GM21825 (cell line): ENCODE measurements around the gene DCAF7.

ENCODE experiments used
- ATAC-seq: cut with Tn5 transposase; IDR thresholded peaks from one replicate; pipeline ENCODE4 v1.9.1; 2021; ENCODE audit warnings: mild to moderate bottlenecking, moderate library complexity; ENCODE audit not compliant: unreplicated experiment

DCAF7 gene

GRCh38 chr17:63543822-63544420 lies 6.4 kb upstream of the DCAF7 start:
- no peak for ATAC-seq

- no peak for ATAC-seq
These were observed 5.6 kb upstream of the DCAF7 start for GRCh38 chr17:63544467-63545301.

GRCh38 chr17:63546308-63547082 lies 3.8 kb upstream of the DCAF7 start:
- no peak for ATAC-seq

GRCh38 chr17:63547083-63547523 lies 3.2 kb upstream of the DCAF7 start:
- no peak for ATAC-seq

- ATAC-seq, result no peak
These were observed 860 bp upstream of the DCAF7 start for GRCh38 chr17:63549289-63549945.

GRCh38 chr17:63550817-63551639 lies 751 bp downstream of the DCAF7 start:
- peak; percentile 4 for ATAC-seq

GRCh38 chr17:63552211-63552610 lies 1.9 kb downstream of the DCAF7 start:
- ATAC-seq, result no peak

- no peak for ATAC-seq
These were observed 5.4 kb downstream of the DCAF7 start for GRCh38 chr17:63555500-63556156.

GRCh38 chr17:63557416-63557815 lies 7.1 kb downstream of the DCAF7 start:
- ATAC-seq, result no peak

- ATAC-seq, result no peak
These were observed 8.2 kb downstream of the DCAF7 start for GRCh38 chr17:63558441-63558840.

- ATAC-seq, result no peak
These were observed 11.5 kb downstream of the DCAF7 start for GRCh38 chr17:63561819-63562218.

GRCh38 chr17:63563339-63563738 lies 13.1 kb downstream of the DCAF7 start:
- no peak for ATAC-seq

GRCh38 chr17:63564562-63564961 lies 14.3 kb downstream of the DCAF7 start:
- no peak for ATAC-seq

- no peak for ATAC-seq
These were observed 17.0 kb downstream of the DCAF7 start for GRCh38 chr17:63567229-63567628.

- no peak for ATAC-seq
These were observed 18.3 kb downstream of the DCAF7 start for GRCh38 chr17:63568563-63568962.

- ATAC-seq, result no peak
These were observed 21.5 kb downstream of the DCAF7 start for GRCh38 chr17:63571632-63572310.

GRCh38 chr17:63573634-63574033 lies 23.4 kb downstream of the DCAF7 start:
- no peak for ATAC-seq

- no peak for ATAC-seq
These were observed 27.9 kb downstream of the DCAF7 start for GRCh38 chr17:63578027-63578768.

GRCh38 chr17:63578769-63579111 lies 28.5 kb downstream of the DCAF7 start:
- no peak for ATAC-seq
